ENCODE measurements around the gene APCDD1L. TPM values are rescaled to one million over a fixed set of nuclear protein-coding genes. Genes with fewer than 3 reads are reported as not detected.

The APCDD1L gene
- total and polyA plus RNA-seq, 2 experiments from 2014 or later = 0.23 TPM; not detected in 1

DNA sequence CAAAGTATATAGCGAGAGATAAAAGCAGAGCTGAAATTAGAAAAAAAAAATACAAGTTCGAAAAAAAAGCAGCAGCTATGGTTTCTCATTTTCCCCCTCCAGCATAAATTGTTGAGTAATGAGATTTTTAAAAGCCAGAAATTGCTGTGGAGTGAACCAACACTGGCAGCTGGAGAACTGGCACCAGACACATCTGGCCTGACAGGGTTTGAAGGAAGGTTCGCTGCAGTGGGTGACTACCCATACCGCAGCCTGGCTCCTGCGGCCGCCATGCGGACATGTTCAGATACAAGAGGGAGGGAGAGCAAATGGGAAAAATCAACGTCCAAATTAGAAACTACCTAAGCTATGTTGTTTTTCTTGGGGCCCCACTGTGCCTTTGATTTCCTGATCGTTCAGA is 3.3 kb downstream of the APCDD1L start:
- Histone ChIP-seq H2AFZ (no peak overlapping the region), H3K4me3 (no peak overlapping the region), H3K9me2 (replicated peaks; ENCODE audit: insufficient read depth) (no peaks in the 10 kb centered on the region), H3K4me2 (no peak overlapping the region), H4K20me1 (ENCODE audit: insufficient read depth, poor library complexity, severe bottlenecking) (no peaks in the 10 kb centered on the region), H3K79me2 (no peaks in the 10 kb centered on the region), H3K36me3 (replicated peaks; ENCODE audit: insufficient read depth, low read depth) (no peaks in the 10 kb centered on the region), H3K4me1 (ENCODE audit: insufficient read depth) (no peaks in the 10 kb centered on the region), H3K27ac (no peak overlapping the region), H3K9me3 (ENCODE audit: low read depth) (no peaks in the 10 kb centered on the region), H3K27me3 (peaks cover 51% of the 10 kb centered on the region)
- 86% methylated on average over 9 of the region's 9 CpGs for whole genome bisulfite sequencing (ENCODE audit: low lambda C conversion rate, missing lambda C conversion rate)
- TF ChIP-seq EZH2phosphoT487 (IDR thresholded peaks at IDR 0.05; ENCODE audit: low read depth, severe bottlenecking, unreplicated experiment) (no peak), EZH2 (IDR thresholded peaks at IDR 0.05; ENCODE audit: borderline replicate concordance) (no peak)
- TF ChIP-seq, protein P1, sequence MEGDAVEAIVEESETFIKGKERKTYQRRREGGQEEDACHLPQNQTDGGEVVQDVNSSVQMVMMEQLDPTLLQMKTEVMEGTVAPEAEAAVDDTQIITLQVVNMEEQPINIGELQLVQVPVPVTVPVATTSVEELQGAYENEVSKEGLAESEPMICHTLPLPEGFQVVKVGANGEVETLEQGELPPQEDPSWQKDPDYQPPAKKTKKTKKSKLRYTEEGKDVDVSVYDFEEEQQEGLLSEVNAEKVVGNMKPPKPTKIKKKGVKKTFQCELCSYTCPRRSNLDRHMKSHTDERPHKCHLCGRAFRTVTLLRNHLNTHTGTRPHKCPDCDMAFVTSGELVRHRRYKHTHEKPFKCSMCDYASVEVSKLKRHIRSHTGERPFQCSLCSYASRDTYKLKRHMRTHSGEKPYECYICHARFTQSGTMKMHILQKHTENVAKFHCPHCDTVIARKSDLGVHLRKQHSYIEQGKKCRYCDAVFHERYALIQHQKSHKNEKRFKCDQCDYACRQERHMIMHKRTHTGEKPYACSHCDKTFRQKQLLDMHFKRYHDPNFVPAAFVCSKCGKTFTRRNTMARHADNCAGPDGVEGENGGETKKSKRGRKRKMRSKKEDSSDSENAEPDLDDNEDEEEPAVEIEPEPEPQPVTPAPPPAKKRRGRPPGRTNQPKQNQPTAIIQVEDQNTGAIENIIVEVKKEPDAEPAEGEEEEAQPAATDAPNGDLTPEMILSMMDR (IDR thresholded peaks at IDR 0.05; ENCODE audit: poor library complexity) = no peak
- DNase-seq (ENCODE audit: low spot score) = no peak

DNA sequence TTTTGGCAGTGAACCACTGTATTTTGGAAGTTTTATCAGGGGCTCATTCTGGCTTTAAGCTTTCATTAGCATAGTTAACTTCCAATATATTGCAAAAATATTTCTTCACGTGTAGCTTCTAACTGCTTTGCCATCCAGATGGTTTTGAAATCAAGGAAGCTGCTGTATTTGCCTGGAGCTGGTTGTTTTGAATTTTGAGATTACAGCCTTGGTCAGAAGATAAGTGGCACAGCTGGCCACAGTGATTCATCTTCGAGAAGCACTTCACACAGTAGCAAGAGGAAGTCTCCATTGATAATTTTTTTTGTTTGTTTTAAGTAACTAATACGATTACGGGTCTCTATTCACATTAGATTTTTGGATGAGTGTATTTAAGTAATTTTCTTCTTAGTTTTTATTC is 3.8 kb downstream of the APCDD1L start:
- H3K9me3 ChIP-seq (ENCODE audit: low read depth) = no peaks in the 10 kb centered on the region

DNA sequence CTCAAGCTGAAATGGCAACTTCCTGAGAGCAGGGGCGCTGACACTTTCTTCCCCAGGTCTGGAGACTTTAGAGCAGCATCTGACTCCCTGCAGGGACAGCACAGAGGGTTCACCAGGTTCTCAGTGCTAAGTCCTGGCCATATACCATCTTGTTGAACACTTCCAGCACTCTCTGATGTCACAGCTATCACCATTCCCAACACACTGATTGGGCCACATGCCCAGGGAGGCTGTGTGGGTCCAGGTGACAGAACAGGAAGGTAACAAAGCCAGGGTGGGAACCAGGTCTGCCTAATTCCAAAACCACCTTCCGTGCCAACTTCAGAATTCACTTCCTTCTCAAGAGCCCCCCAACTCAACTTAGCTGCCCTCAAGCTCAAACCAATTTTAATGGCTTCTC is 4.3 kb downstream of the APCDD1L start:
- H3K4me1 ChIP-seq (ENCODE audit: insufficient read depth) = no peaks in the 10 kb centered on the region
- no peaks in the 10 kb centered on the region for H3K9me2 ChIP-seq (replicated peaks; ENCODE audit: insufficient read depth)
- no peak overlapping the region for H3K4me2 ChIP-seq
- H3K27me3 ChIP-seq = peaks cover 44% of the 10 kb centered on the region
- H3K79me2 ChIP-seq = no peaks in the 10 kb centered on the region
- H3K27ac ChIP-seq = no peak overlapping the region
- H3K4me3 ChIP-seq = no peak overlapping the region
- 94% methylated on average over 2 of the region's 2 CpGs for WGBS (ENCODE audit: low lambda C conversion rate, missing lambda C conversion rate)
- no peaks in the 10 kb centered on the region for H4K20me1 ChIP-seq (ENCODE audit: insufficient read depth, poor library complexity, severe bottlenecking)
- no peaks in the 10 kb centered on the region for H3K36me3 ChIP-seq (replicated peaks; ENCODE audit: insufficient read depth, low read depth)
- TF ChIP-seq EZH2phosphoT487 (IDR thresholded peaks at IDR 0.05; ENCODE audit: low read depth, severe bottlenecking, unreplicated experiment) = no peak
- TF ChIP-seq, protein P1 (IDR thresholded peaks at IDR 0.05; ENCODE audit: poor library complexity) = no peak
- TF ChIP-seq EZH2 (IDR thresholded peaks at IDR 0.05; ENCODE audit: borderline replicate concordance) = no peak
- DNase-seq (ENCODE audit: low spot score) = no peak
- no peak overlapping the region for H2AFZ ChIP-seq
- no peaks in the 10 kb centered on the region for H3K9me3 ChIP-seq (ENCODE audit: low read depth)

More for the DNA sequence above, 3.8 kb downstream of the APCDD1L start:
- Histone ChIP-seq H3K4me1 (ENCODE audit: insufficient read depth) (no peaks in the 10 kb centered on the region), H3K79me2 (no peaks in the 10 kb centered on the region), H3K36me3 (replicated peaks; ENCODE audit: insufficient read depth, low read depth) (no peaks in the 10 kb centered on the region), H3K4me3 (no peak overlapping the region), H3K27me3 (peaks cover 48% of the 10 kb centered on the region), H3K27ac (no peak overlapping the region), H3K9me2 (replicated peaks; ENCODE audit: insufficient read depth) (no peaks in the 10 kb centered on the region), H3K4me2 (no peak overlapping the region), H4K20me1 (ENCODE audit: insufficient read depth, poor library complexity, severe bottlenecking) (no peaks in the 10 kb centered on the region), H2AFZ (no peak overlapping the region)
- TF ChIP-seq EZH2phosphoT487 (IDR thresholded peaks at IDR 0.05; ENCODE audit: low read depth, severe bottlenecking, unreplicated experiment) (no peak), EZH2 (IDR thresholded peaks at IDR 0.05; ENCODE audit: borderline replicate concordance) (no peak)
- TF ChIP-seq, protein P1 (IDR thresholded peaks at IDR 0.05; ENCODE audit: poor library complexity) = no peak
- DNase-seq (ENCODE audit: low spot score) = peak; percentile 23
- 43% methylated on average over 4 of the region's 4 CpGs for WGBS (ENCODE audit: low lambda C conversion rate, missing lambda C conversion rate)
